Heart left ventricle (tissue), 16 donors: ENCODE measurements around the gene UST. TPM values are rescaled to one million over a fixed set of nuclear protein-coding genes. Genes with fewer than 3 reads are reported as not detected.
A peak's percentile ranks its signal among the peaks of the same experiment; 100 is the strongest.

Experiments used
- ATAC-seq, 4 donors: fragments of 200-7000 bp; cut with Tn5 transposase; one replicate each; pipeline ENCODE4 v1.9.1; 2020 to 2022; ENCODE audit warnings: moderate library complexity in 4 of 4, mild to moderate bottlenecking in 3 of 4, moderate number of reproducible peaks in 1 of 4
- DNase-seq, 5 donors: peaks; one replicate each; pipeline ENCODE4 v3.0.0-alpha.2; 2020
- H3K27ac ChIP-seq, 12 donors: fragments of 200-600 bp; sonication (generic) in 4 of 12; one replicate each; pipeline versions ENCODE4 v1.5.0 to v1.8.0; 2016 to 2022; ENCODE audit warnings: mild to moderate bottlenecking in 2 of 12
- H3K27me3 ChIP-seq, 9 donors: fragments of 200-600 bp; sonication (generic) in 2 of 9; one replicate each; pipeline versions ENCODE4 v1.5.1 to v1.8.0; 2016 to 2022; ENCODE audit warnings: mild to moderate bottlenecking in 3 of 9
- H3K36me3 ChIP-seq, 9 donors: fragments of 200-600 bp; sonication (generic) in 2 of 9; one replicate each; pipeline versions ENCODE4 v1.5.0 to v1.8.0; 2018 to 2022; ENCODE audit warnings: mild to moderate bottlenecking in 2 of 9
- H3K4me1 ChIP-seq, 12 donors: fragments of 200-600 bp; sonication (generic) in 4 of 12; one replicate each; pipeline versions ENCODE4 v1.5.0 to v1.8.0; 2016 to 2022; ENCODE audit warnings: mild to moderate bottlenecking in 3 of 12
- H3K4me3 ChIP-seq, 12 donors: fragments of 200-600 bp; sonication (generic) in 4 of 12; one replicate each; pipeline versions ENCODE4 v1.5.0 to v1.8.0; 2017 to 2022; ENCODE audit warnings: mild to moderate bottlenecking in 9 of 12, moderate library complexity in 4 of 12
- H3K9me3 ChIP-seq, 12 donors: fragments of 200-600 bp; sonication (generic) in 4 of 12; one replicate each; pipeline versions ENCODE4 v1.5.0 to v1.8.0; 2016 to 2022; ENCODE audit warnings: mild to moderate bottlenecking in 1 of 12
- CTCF ChIP-seq, 12 donors: fragments of 200-600 bp; sonication (generic) in 4 of 12; IDR thresholded peaks; one replicate each; pipeline versions ENCODE4 v1.5.0 to v1.8.0; 2018 to 2022; ENCODE audit warnings: antibody characterized with exemption in 12 of 12, mild to moderate bottlenecking in 5 of 12
- POLR2A ChIP-seq, 2 donors: fragments of 450-650 bp; IDR thresholded peaks; one replicate each; pipeline ENCODE4 v1.6.1; 2017; ENCODE audit warnings: antibody characterized with exemption in 2 of 2, mild to moderate bottlenecking in 2 of 2, moderate library complexity in 2 of 2
- WGBS, 4 donors: extraction: QIAGEN DNeasy Blood & Tissue Kit in 2 of 4; methylation state at CpG; one replicate each; pipeline versions ENCODE4 v1.1.5 to v1.1.7; 2013 to 2018; 5-methylcytosine and 5-hydroxymethylcytosine counted together
- intact Hi-C, 10 donors: fragments of 100-400 bp; cut with DNase I; formaldehyde crosslinking; loops; one replicate each; pipeline versions ENCODE4 v1.11.1 to v1.14.2; 2022
- polyA plus RNA-seq, 2 donors: library from polyadenylated mRNA; stranded (reverse); fragments of 200-250 nt; gene quantifications; one replicate each; pipeline ENCODE4 v1.2.3, GENCODE V29; 2013
- total RNA-seq, 9 donors: library from RNA; depleted of rRNA in 2 of 9; stranded (reverse); fragments of >200 nt in 2 of 9; fragmentation: NEBNext Ultra II Directional in 3 of 9; extraction: Animal tissue kit (Norgen Biotek cat#: 25700) in 3 of 9; gene quantifications; one replicate each; pipeline versions ENCODE4 v1.1.0 to v1.2.4, GENCODE V29; 2016 to 2023
- donor health status: ischemic (EF 13 %, LVEDD 7.1; RV severe dilation, severe dysfunction).
- donor health status: healthy with polysubstance abuse.
- donor health status: DM: no; HTN: yes; CAD: no.
- donor health status: DM: no; HTN: no; CAD: no.
- donor health status: ischemic (EF 25% LVEDD 6.9; RV normal size, moderate dysfunction).
- donor health status: ischemic (EF 25% LVEDD 5.7; RV mildly dilated, moderate dysfunction).
- donor health status: healthy.
- donor health status: DM: yes; HTN: yes; CAD: no.
- donor health status: ischemic (EF 35%, LVEDD 5.7; RV mildly dilated, moderate dysfunction).
- donor health status: nonischemic (EF 11% LVEDD 7.7; RV severe dilation, severe dysfunction).
- donor health status: DM: yes; HTN: yes; CAD: no.
- donor health status: PGD.
- donor health status: ischemic (EF 29% LVEDD 5.4; RV normal size, mild dysfunction).
- donor health status: nonischemic (EF 23%, LVEDD 6.1; RV moderate dilation, normal function).

UST gene
- total and polyA plus RNA-seq, 11 donors: 1.1 to 5.8 (median 2.7) TPM

GRCh38 chr6:149062653-149063348, 316.0 kb downstream of the UST start:
- 78 to 80% (median 79%) methylated on average over 5 of the region's 5 CpGs for WGBS, 4 donors
- peaks cover 0 to 67% (median 38%) of the 10 kb centered on the region in 12 donors for H3K4me1 ChIP-seq
- peak overlapping the region in 1 of 12 donors; percentile 20 for H3K27ac ChIP-seq
- ATAC-seq (peak in 2 of 4 donors; percentile 33 to 44), DNase-seq (peak in 3 of 5 donors; percentile 31 to 45 (median 38))
- TF ChIP-seq CTCF (IDR thresholded peaks at IDR 0.05) (no peak), POLR2A (IDR thresholded peaks at IDR 0.05) (no peak)
- H3K4me3 ChIP-seq: no peak overlapping the region
- H3K36me3 ChIP-seq: no peaks in the 10 kb centered on the region
- no peaks in the 10 kb centered on the region for H3K9me3 ChIP-seq
- no peaks in the 10 kb centered on the region for H3K27me3 ChIP-seq
- intact Hi-C loops: no loop called here

- 77 to 86% (median 80%) methylated on average over 3 of the region's 3 CpGs for WGBS, 4 donors
- no peak for DNase-seq
- Histone ChIP-seq H3K27ac (peak overlapping the region in 2 of 12 donors; percentile 20 to 44), H3K27me3 (no peaks in the 10 kb centered on the region), H3K4me1 (peaks cover 0 to 67% (median 38%) of the 10 kb centered on the region in 12 donors), H3K36me3 (no peaks in the 10 kb centered on the region), H3K9me3 (no peaks in the 10 kb centered on the region), H3K4me3 (no peak overlapping the region)
- intact Hi-C loops: no loop called here
- TF ChIP-seq POLR2A (IDR thresholded peaks at IDR 0.05): no peak
- no peak for TF ChIP-seq CTCF (IDR thresholded peaks at IDR 0.05)
- no peak for ATAC-seq
Measured at GRCh38 chr6:149063468-149063867, 316.6 kb downstream of the UST start.

GRCh38 chr6:149064001-149064659, 317.3 kb downstream of the UST start:
- Histone ChIP-seq H3K4me1 (peaks cover 0 to 67% (median 38%) of the 10 kb centered on the region in 12 donors), H3K27ac (peak overlapping the region in 1 of 12 donors; percentile 20)

More at GRCh38 chr6:149064001-149064659, 317.3 kb downstream of the UST start:
- intact Hi-C loops: no loop called here
- WGBS, 4 donors: 91 to 94% (median 91%) methylated on average over 5 of the region's 5 CpGs
- no peak for DNase-seq
- Histone ChIP-seq H3K27me3 (no peaks in the 10 kb centered on the region), H3K36me3 (no peaks in the 10 kb centered on the region), H3K9me3 (no peaks in the 10 kb centered on the region), H3K4me3 (no peak overlapping the region)
- TF ChIP-seq POLR2A (IDR thresholded peaks at IDR 0.05): no peak
- TF ChIP-seq CTCF (IDR thresholded peaks at IDR 0.05): no peak
- no peak for ATAC-seq
